Uterus (tissue), 2 donors: ENCODE data around the gene TK1.

Experiments
- CTCF ChIP-seq, 4 experiments: fragments of 200-600 bp in 2 of 4; fragments of 450-650 bp in 2 of 4; sonication (generic) in 2 of 4; IDR thresholded peaks; one replicate each; pipeline ENCODE4 v1.5.1; 2016 to 2019; ENCODE audit warnings: antibody characterized with exemption in 4 of 4, mild to moderate bottlenecking in 2 of 4, moderate library complexity in 1 of 4
- POLR2A ChIP-seq, 2 donors: fragments of 450-650 bp; IDR thresholded peaks; one replicate each; pipeline ENCODE4 v1.6.1; 2016; ENCODE audit warnings: antibody characterized with exemption in 2 of 2, mild to moderate bottlenecking in 1 of 2, moderate library complexity in 1 of 2

- TF ChIP-seq POLR2A (IDR thresholded peaks at IDR 0.05) (no peak), CTCF (IDR thresholded peaks at IDR 0.05) (no peak)
Measured at GRCh38 chr17:78202666-78203065, 15.8 kb upstream of the TK1 start.
